NCI-H2196 (cell line): ENCODE data around the gene TBXA2R.

Experiments
- DNase-seq: peaks from one replicate; lab custom pipeline; 2025; ENCODE audit not compliant: unreplicated experiment; lab: John Stamatoyannopoulos, UW

The TBXA2R gene

DNA sequence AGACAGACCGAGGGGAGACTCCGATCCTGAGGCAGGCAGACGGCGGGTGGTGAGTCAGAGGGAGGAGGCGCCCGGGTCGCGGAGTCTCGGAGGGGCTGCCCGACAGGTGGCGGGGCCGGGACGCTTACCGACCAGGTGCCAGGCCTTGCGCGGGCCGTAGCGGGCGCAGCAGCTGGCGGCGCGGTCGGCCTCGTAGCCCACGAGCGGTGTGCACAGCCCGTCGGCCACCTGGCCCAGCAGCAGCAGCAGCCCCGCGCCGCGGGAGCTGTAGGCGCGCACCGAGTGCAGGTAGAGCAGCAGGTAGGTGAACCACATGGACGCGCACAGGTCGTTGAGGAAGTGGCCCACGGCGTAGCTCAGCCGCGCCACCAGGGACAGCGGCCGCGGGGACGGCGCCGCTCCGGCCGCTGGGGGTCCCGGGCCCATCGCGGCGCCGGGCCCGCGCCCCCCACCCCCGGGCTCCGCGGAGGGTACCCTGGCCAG lies 49.7 kb downstream of the TBXA2R start:
- no peak for DNase-seq

DNA sequence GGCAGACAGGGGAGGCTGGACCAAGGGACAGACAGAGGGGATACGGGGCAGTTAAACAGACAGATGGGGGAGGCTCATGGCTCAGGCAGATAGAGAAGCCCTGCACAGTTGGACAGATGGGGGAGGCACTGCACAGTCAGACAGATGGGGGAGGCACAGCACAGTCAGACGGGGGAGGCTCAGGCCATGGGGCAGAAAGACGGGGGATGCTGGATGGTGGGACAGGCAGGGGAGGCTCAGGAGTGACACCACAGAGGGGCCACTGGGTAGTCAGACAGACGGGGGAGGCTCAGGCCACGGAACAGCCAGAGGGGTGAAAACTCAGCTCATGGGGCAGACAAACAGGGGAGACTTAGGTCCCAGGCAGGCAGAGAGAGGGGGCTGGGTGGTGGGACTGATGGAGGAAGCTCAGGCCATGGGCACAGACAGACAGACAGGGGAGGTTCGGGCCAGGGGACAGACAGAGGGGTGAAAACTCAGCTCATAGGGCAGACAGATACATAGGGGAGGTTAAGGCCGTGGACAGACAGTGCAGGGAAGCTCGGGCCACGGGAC lies 50.2 kb downstream of the TBXA2R start:
- no peak for DNase-seq

DNA sequence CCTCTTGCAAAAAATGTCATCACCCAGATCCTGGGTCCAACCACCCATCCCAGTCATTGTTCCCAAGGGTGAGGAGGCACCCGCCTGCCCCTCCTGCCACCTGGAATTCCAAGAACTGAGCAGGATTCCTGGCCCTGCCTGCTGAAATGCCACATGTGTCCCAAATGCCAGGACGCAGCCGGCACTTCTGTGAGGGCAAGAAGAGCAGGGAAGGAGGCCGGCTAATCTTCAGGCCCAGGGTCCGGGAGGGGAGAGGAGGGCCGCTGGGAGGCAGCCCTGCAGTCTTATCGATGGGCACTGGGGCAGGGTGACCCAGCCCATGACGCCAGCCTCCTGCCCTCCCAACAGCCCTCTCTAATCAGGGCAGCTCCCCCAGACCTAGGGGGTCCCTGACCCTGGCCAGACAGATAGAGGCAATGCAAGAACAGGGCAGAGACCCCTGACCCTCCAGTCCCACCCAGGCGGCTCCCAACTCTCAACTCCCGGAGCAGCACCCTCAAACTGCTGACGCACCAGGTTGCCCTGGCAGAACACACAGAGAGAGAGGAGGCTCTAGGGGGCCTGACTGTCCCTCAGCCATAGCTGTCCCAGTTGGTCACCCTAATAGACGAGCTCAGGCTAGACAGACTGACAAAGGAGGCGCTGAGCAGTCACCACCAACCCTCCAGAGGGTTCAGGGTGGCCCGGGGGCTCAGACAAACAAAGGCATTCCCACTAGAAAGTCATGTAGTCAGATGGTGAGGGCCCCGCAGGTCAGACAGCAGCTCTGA lies 50.8 kb downstream of the TBXA2R start:
- DNase-seq = no peak

- no peak for DNase-seq
These were observed 52.2 kb downstream of the TBXA2R start for GRCh38 chr19:3554254-3555083.

- DNase-seq = no peak
These were observed 54.9 kb downstream of the TBXA2R start for GRCh38 chr19:3551792-3552095.

DNA sequence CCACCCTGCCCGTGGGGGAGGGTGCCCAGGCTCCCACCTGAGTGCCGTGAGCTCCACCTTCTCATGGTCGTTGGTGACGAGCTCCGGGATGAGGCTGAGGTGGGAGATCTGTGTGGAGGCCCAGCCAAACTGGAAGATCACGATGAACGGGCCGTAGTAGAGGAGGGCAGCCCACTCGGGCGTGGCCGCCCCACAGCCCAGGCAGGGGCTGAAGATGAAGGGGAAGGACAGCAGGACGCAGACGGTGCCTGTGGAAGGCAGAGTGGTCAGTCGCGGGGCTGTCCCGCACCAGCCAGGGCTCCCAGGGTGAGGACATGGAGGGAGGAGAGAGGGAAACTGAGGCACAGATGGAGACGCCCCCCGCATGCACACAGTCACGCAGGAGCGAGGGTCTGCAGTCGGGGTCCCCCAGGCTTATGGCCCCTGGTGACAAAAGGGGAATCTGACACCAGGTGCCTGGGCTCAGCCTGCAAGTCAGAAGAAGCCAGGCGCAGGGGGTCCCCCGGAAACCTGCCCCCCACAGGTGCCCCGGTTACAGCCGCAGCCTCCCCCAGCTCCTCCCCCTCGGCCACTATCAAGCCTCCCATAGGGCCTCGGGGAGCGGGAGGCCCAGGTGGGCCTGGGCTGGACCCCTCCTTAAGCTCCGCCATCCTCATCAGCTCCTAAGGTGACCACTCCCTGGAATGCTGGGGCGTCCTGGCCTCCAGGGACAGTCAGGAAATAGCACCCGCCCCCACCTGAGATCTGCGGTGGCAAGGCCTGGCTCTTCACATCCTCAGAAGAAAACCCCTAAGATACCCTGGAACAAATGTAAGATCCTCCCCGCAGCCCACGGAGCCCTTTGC lies 55.5 kb downstream of the TBXA2R start:
- no peak for DNase-seq

GRCh38 chr19:3549816-3550215 lies 56.9 kb downstream of the TBXA2R start:
- no peak for DNase-seq

- DNase-seq = no peak
These were observed 58.1 kb downstream of the TBXA2R start for GRCh38 chr19:3548606-3549005.

DNA sequence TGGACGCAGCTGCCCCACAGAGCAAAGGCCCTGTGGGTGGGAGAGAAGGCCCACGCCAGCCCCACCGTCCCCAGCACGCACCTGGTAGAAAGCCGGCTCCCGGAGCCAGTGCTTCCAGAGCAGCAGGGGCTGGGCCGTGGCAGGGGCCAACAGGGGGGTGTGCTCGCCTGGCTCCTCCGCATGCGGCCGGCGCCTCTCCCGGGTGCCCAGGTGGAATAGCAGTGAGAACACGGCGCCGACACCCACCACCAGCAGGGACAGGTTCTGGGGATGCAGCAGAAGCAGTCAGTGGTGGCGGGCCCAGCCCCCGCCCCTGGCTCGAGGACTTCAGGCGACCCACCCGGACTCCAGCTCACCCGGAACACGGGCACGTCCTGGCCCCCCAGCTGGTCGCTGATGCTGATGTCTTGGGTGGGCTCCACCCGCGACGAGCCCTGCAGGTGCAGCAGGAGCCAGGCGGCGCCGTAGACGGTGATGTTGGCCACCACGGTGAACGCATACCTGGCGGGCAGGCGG lies 58.9 kb downstream of the TBXA2R start:
- DNase-seq = no peak

- no peak for DNase-seq
These were observed 59.4 kb downstream of the TBXA2R start for GRCh38 chr19:3547301-3547731.

DNA sequence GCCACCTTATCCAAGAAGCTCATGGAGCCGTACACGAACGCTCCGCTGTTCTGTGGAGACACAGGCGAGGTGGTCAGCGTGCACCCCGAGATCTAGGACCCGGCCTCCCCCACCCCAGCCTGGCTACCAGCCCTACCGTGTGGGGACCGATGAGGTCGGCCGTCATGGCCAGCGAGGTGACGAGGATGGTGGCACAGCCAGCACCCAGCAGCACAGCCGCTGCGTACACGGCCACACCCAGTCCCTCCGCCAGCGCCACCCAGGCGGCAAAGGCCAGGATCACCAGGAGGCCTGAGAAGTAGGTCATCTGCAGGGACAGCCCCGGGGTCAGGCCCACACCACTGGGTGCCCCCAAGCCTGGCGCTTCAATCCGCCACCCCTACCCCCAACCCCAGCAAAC lies 60.6 kb downstream of the TBXA2R start:
- no peak for DNase-seq

DNA sequence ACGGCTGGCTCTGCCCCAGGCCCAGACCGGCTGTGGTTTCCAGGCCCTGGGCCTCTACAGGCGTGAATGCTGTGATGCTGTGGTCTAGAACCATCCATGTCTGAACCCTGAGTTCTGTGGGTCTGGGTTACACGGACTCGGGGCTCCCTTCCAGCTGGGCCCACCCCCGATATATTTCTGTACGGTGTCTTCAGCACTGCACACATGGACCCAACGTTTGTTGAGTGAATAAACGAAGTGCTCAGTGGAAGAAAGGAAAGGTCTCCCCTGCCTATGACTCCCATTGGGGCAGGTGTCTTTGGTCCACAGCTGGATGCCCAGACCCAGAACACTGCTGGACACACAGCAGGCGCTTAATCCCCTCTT lies 61.0 kb downstream of the TBXA2R start:
- no peak for DNase-seq

DNA sequence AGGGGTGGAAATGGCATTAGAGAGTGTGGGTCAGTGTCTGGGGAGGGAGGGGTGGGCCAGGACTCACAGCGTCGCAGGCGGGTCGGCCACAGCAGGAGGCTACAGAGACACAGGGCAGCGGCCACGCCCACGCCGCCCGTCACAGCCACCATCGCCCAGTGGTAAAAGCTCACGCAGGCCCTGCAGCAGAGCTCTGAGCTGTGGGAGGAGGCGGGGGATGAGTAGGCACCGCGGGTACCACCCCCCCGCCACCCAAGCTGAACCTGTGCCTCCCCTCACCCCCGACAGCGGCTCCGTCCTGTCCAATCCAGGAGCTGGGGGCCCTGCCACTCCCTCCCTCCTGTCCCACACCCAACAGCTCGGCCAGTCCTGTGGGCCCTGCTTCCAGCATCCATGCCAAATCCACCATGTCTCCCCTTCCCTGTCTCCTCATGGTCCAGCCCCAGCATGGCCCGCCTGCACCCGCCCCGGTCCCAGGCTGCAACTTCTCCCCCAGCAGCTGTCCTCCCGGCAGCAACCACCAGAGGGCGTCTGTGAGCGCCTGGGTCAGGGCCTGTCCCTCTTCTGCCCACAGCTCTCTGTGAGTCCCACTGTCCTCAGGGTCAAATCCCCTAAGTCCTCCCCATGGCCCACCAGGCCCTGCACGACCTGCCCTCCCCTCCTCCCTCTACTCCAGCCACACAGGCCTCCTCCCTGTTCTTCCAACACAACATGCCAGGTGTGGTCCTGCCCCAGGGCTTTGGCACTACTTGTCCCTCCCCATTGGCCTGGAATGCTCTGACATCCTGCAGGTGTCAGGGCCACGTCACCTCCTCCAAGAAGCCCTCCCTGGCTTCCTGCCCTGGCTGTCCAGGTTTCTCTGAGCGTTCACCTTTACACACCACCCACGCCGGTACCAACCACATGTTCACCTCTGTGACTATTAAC lies 61.7 kb downstream of the TBXA2R start:
- peak; percentile 69 for DNase-seq
